ENCODE data around the gene SLC4A4. TPM values are rescaled to one million over a fixed set of nuclear protein-coding genes. Genes with fewer than 3 reads are reported as not detected.

Gene SLC4A4
- total RNA-seq, 2 donors from 2014 or later = 48.3 to 89.2 TPM

DNA sequence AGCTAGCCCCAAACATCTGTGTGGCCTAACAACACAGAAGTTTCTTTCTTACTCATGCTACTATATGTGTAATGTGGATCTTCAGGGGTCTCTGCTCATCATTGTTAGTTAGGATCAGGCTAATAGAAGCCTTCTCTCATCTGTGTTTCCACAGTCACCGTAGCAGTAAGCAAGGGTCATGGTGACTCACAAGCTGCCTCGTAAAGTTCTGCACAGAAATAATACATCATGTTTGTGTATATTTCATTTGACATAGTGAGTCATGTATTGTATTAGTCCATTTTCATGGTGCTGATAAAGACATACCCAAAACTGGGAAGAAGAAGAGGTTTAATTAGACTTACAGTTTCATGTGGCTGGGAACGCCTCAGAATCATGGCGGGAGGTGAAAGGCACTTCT lies 38.7 kb downstream of the SLC4A4 start:
- no peak overlapping the region for H3K27ac ChIP-seq
- H3K36me3 ChIP-seq = no peaks in the 10 kb centered on the region
- H3K4me3 ChIP-seq = no peak overlapping the region
- H3K9me3 ChIP-seq = no peaks in the 10 kb centered on the region
- WGBS = 56% methylated on average over 4 of the region's 4 CpGs
- H3K27me3 ChIP-seq (replicated peaks; ENCODE audit: insufficient read depth) = no peaks in the 10 kb centered on the region
- intact Hi-C loops (cut with DNase I) = no loop called here
- no peaks in the 10 kb centered on the region for H3K4me1 ChIP-seq (replicated peaks)
- DNase-seq (ENCODE audit: low spot score) = no peak
- no peak for TF ChIP-seq CTCF (IDR thresholded peaks at IDR 0.05)
- TF ChIP-seq POLR2AphosphoS5 (IDR thresholded peaks at IDR 0.05) = no peak
- no peak for TF ChIP-seq POLR2A (IDR thresholded peaks at IDR 0.05)

DNA sequence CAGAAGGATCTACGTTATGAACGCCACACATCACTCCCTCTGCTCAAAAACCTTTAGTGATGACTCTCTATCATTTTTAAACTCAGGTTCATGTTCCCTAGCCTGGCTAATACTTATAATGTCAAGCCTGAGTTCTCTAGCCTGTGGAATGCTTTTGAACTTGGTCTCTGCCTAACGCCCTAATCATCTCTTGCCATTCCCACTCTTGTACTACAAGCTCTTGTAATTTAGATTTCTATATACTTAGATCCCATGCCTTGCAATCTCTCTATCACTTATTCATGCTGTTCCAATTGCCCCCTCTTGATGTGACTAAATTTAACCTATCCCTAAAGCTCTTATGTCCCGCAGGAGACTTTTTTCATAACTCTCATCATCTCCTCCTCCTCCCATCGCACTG lies 40.3 kb downstream of the SLC4A4 start:
- H3K4me3 ChIP-seq = no peak overlapping the region
- no peak for DNase-seq (ENCODE audit: low spot score)
- WGBS = 95% methylated on average over 5 of the region's 5 CpGs
- no peaks in the 10 kb centered on the region for H3K27me3 ChIP-seq (replicated peaks; ENCODE audit: insufficient read depth)
- H3K4me1 ChIP-seq (replicated peaks) = no peaks in the 10 kb centered on the region
- no peaks in the 10 kb centered on the region for H3K9me3 ChIP-seq
- intact Hi-C loops (cut with DNase I) = no loop called here
- TF ChIP-seq CTCF (IDR thresholded peaks at IDR 0.05) (no peak), POLR2AphosphoS5 (IDR thresholded peaks at IDR 0.05) (no peak), POLR2A (IDR thresholded peaks at IDR 0.05) (no peak)
- H3K36me3 ChIP-seq = no peaks in the 10 kb centered on the region
- H3K27ac ChIP-seq = no peak overlapping the region

DNA sequence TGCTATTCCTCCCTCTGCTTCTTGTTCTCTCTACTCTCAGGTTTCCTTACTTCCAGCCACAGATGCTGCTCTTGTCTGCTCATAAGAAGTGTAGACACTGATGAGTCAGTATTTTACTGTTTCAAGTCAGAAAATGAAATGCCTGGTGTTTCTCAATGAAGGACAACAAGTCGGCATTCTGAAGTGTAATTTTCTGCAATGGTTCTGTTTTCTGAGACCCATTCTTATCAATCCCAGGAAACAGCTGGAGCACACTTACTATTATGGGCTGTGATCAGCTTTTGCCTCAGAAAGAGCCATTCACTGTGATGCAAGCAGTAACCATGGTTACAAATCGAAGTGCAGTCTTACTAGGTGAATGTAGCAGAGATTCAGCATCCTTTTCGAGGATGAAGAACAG lies 42.0 kb downstream of the SLC4A4 start:
- Histone ChIP-seq H3K27me3 (replicated peaks; ENCODE audit: insufficient read depth) (no peaks in the 10 kb centered on the region), H3K4me3 (no peak overlapping the region), H3K27ac (no peak overlapping the region), H3K9me3 (no peaks in the 10 kb centered on the region), H3K4me1 (replicated peaks) (no peaks in the 10 kb centered on the region), H3K36me3 (no peaks in the 10 kb centered on the region)
- no peak for DNase-seq (ENCODE audit: low spot score)
- WGBS = 93% methylated on average over 3 of the region's 3 CpGs
- TF ChIP-seq POLR2AphosphoS5 (IDR thresholded peaks at IDR 0.05) (no peak), CTCF (IDR thresholded peaks at IDR 0.05) (no peak), POLR2A (IDR thresholded peaks at IDR 0.05) (no peak)
- intact Hi-C loops (cut with DNase I) = no loop called here

DNA sequence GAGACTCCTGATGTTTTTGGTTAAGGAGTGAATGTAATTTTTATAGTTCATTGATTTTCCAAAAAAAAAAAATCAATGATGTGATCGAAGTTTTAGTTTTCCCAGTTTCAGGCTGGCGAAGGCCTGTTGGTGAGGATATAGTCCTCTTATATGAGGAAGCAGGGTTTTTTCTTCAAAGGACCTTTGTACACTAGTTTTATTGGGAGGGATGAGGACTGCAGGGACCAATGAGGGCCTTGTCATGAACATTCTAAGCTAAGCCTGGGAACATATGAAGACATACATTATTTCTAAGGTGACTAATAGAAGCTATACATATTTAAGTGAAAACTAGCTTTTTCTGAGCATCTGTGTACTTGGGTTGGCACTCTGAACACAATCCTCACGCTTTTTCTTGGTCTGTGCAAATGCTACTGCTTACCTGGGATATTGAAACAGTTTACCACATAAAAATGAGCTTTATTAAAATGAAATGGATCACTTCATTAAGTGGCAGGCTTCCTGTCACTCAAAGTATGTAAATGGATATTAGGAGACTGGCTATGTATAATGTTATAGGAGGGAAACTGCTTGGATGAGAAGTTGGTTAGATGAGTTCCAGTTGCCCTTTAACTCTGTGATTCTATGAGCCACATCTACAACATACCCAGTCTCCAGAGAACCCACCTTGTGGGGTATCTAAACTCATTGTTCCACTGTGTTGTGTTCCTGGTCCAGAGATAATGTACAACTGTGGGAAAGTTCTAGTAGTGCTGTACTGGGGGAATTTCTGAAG lies 43.5 kb downstream of the SLC4A4 start:
- H3K4me3 ChIP-seq = no peak overlapping the region
- intact Hi-C loops (cut with DNase I) = no loop called here

More for the DNA sequence above, 43.5 kb downstream of the SLC4A4 start:
- no peak for TF ChIP-seq POLR2AphosphoS5 (IDR thresholded peaks at IDR 0.05)
- TF ChIP-seq POLR2A (IDR thresholded peaks at IDR 0.05) = no peak
- TF ChIP-seq CTCF (IDR thresholded peaks at IDR 0.05) = no peak
- no peaks in the 10 kb centered on the region for H3K9me3 ChIP-seq
- H3K4me1 ChIP-seq (replicated peaks) = no peaks in the 10 kb centered on the region
- 96% methylated on average over 3 of the region's 3 CpGs for WGBS
- H3K27ac ChIP-seq = no peak overlapping the region
- no peaks in the 10 kb centered on the region for H3K36me3 ChIP-seq
- H3K27me3 ChIP-seq (replicated peaks; ENCODE audit: insufficient read depth) = no peaks in the 10 kb centered on the region
- DNase-seq (ENCODE audit: low spot score) = no peak
